Measurements from ENCODE around the gene G6PC3.

The G6PC3 gene

DNA sequence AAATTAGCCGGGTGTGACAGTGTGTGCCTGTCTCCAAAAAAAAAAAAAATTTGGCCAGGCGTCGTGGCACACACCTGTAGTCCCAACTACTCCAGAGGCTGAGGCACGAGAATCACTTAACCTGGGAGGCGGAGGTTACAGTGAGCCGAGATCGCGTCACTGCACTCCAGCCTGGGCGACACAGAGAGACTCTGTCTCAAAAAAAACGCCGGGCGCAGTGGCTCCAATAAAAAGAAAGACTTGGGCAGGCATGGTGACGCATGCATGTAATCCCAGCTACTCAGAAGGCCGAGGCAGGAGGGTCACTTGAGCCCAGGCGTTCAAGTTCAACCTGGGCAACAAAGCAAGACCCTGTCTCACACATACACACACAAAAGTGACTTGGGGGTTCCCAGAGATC lies 7.7 kb upstream of the G6PC3 start:
- peaks cover 55% of the 10 kb centered on the region for H3K36me3 ChIP-seq (ENCODE audit: control insufficient read depth, insufficient read depth, low read length)

DNA sequence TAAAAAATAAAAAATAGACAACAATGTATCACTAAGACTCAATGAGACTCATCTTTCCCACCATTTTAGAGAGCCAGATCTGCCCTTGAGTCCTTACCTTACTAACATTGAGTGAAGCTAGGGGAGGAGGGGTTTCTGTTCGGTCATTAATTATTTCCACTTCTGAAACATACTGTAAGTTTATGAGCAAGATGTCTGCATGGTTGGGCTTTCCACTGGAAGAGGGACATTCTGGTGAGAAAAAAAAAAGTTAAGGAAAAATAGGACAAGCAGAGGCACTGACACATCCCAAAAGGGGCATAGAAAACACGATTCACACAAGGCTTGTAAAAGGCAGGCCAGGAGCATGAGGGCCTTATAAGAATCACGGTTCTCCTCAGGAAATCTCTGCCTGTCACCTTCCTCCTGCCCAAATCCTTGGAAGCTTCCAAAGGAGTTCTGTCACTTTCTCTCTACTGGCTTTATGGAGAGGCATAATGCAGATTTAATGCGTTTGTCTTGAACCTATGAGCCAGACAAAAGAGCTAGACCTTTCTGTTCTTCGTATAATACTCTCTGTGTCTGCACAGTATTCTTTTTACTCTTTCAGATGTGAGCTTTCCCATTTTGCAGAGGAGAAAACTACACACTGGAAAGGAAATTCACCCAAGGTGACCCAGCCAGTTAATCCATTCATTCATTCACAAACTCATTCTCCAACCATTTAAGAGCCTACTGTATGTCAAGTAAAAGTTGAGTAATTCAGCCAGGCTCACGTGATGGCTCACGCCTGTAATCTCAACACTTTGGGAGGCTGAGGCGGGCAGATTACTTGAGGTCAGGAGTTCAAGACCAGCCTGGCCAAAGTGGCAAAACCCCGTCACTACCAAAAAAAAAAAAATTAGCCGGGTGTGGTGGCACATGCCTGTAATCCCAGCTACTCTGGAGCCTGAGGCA lies 6.6 kb upstream of the G6PC3 start:
- no peaks in the 10 kb centered on the region for H3K9me3 ChIP-seq (ENCODE audit: control insufficient read depth, insufficient read depth, low read depth, low read length)
- peaks cover 46% of the 10 kb centered on the region for H3K36me3 ChIP-seq (ENCODE audit: control insufficient read depth, insufficient read depth, low read length)
- H3K4me1 ChIP-seq (ENCODE audit: control insufficient read depth, insufficient read depth, low read length): peaks cover 14% of the 10 kb centered on the region
- no peak overlapping the region for H3K27ac ChIP-seq (ENCODE audit: low read depth, low read length)
- no peaks in the 10 kb centered on the region for H3K27me3 ChIP-seq (ENCODE audit: control insufficient read depth, insufficient read depth, low read length)
- H3K4me3 ChIP-seq (ENCODE audit: low read depth, low read length): peak overlapping the region; percentile 18; the same call in 1 of the 2 replicates
- no peak overlapping the region for H3K9ac ChIP-seq (ENCODE audit: low read length)

More for the DNA sequence above, 7.7 kb upstream of the G6PC3 start:
- H3K4me1 ChIP-seq (ENCODE audit: control insufficient read depth, insufficient read depth, low read length): peaks cover 14% of the 10 kb centered on the region
- no peaks in the 10 kb centered on the region for H3K27me3 ChIP-seq (ENCODE audit: control insufficient read depth, insufficient read depth, low read length)
- no peaks in the 10 kb centered on the region for H3K9me3 ChIP-seq (ENCODE audit: control insufficient read depth, insufficient read depth, low read depth, low read length)
- H3K4me3 ChIP-seq (ENCODE audit: low read depth, low read length): no peak overlapping the region
- H3K27ac ChIP-seq (ENCODE audit: low read depth, low read length): no peak overlapping the region
- H3K9ac ChIP-seq (ENCODE audit: low read length): no peak overlapping the region

DNA sequence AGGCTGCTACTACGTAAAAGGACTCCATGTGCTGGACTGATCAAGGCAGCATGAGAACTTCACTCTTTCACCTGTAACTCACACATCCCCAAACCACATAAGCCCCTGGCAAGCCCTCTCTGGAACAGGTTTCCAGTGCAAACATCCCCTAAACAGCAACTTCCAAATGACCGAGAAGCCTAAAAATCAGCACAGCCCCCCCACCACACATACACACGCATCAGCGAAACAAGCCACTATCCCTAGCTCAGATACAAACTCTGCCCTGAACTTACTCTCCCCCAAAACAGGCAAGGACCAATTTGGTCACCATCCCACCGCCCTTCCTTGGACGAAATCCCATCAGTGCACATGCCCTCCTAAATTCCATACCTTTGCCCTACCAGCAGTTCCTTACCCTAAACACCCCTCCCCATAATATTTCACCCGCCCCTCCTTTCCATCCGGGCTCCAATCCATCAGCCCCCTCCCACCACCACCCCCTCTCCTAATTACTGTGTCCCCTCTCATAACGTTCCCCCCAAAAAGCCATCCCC lies 4.8 kb upstream of the G6PC3 start:
- Histone ChIP-seq H3K27me3 (ENCODE audit: control insufficient read depth, insufficient read depth, low read length) (no peaks in the 10 kb centered on the region), H3K36me3 (ENCODE audit: control insufficient read depth, insufficient read depth, low read length) (peaks cover 32% of the 10 kb centered on the region), H3K27ac (ENCODE audit: low read depth, low read length) (peak overlapping the region; percentile 99), H3K9me3 (ENCODE audit: control insufficient read depth, insufficient read depth, low read depth, low read length) (no peaks in the 10 kb centered on the region), H3K4me3 (ENCODE audit: low read depth, low read length) (peak overlapping the region; percentile 90), H3K9ac (ENCODE audit: low read length) (peak overlapping the region; percentile 98), H3K4me1 (ENCODE audit: control insufficient read depth, insufficient read depth, low read length) (peaks cover 14% of the 10 kb centered on the region)

DNA sequence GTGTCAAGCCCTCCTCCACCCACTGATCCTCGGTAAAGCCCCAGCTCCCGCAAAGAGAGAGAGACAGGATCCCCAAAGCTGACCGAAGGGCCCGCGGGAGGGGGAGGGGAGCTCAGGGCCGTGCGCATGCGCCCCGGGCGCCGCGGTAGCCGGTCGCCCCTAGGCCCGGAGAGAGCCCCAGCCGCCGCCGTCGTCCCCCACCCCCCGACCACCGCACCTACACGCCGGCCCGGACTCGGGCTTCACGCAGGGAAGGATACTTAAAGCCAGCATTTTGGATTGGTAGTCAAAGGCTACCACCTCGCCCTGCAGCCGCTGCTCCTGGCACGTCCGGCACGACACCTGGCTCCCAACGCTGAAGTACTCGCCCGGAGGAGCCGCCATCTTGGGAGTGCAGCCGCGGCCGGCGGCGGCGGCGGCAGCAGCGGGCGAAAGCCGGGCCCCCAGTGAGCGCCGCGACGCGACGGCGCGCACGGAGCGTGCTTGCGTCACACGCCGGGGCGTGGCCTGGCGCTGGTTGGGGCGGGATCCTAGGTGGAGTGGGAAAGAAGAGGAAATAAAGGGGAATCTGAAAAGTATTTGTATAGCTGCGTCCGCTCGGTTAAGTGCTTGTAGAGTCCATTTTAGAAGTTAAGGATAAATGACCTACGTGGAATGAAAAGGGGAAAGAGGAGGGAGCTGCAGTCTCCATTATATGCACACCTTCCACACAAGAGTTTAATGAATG lies 4.2 kb upstream of the G6PC3 start, which contains the start of gene LSM12:
Gene LSM12, minus strand, starts transcription at position 468 of the 727 bp plus-strand sequence. Its CDS starts 84 bp downstream, at position 384.
- Histone ChIP-seq H3K4me3 (ENCODE audit: low read depth, low read length) (peak within 1 kb of the TSS; percentile 90), H3K4me1 (ENCODE audit: control insufficient read depth, insufficient read depth, low read length) (peaks cover 15% of the 10 kb centered on the region), H3K9ac (ENCODE audit: low read length) (peak within 1 kb of the TSS; percentile 98), H3K9me3 (ENCODE audit: control insufficient read depth, insufficient read depth, low read depth, low read length) (no peaks in the 10 kb centered on the region), H3K27me3 (ENCODE audit: control insufficient read depth, insufficient read depth, low read length) (no peaks in the 10 kb centered on the region), H3K36me3 (ENCODE audit: control insufficient read depth, insufficient read depth, low read length) (peaks cover 28% of the 10 kb centered on the region), H3K27ac (ENCODE audit: low read depth, low read length) (peak within 1 kb of the TSS; percentile 99)

DNA sequence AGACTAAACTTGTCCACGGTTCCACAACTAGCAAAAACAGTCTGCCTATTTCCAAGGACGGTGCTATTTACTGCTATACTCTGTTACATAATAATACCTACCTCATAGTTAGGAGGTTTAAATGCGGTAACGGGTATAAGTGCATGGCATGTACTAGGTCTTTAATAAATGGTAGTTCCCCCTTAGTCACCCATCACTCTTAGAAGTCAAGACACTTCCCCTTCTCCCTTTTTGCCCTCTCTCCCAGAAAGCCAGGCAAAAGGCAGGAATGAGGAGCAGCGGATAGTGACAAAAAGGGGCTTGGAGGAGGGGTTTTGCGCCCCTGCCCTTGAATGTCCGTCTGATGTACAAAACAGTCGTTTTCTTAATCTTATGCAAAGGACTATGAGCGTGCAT lies 3.0 kb upstream of the G6PC3 start:
- Histone ChIP-seq H3K27ac (ENCODE audit: low read depth, low read length) (no peak overlapping the region), H3K9ac (ENCODE audit: low read length) (no peak overlapping the region), H3K9me3 (ENCODE audit: control insufficient read depth, insufficient read depth, low read depth, low read length) (no peaks in the 10 kb centered on the region), H3K36me3 (ENCODE audit: control insufficient read depth, insufficient read depth, low read length) (peaks cover 17% of the 10 kb centered on the region), H3K4me1 (ENCODE audit: control insufficient read depth, insufficient read depth, low read length) (peaks cover 23% of the 10 kb centered on the region), H3K27me3 (ENCODE audit: control insufficient read depth, insufficient read depth, low read length) (no peaks in the 10 kb centered on the region), H3K4me3 (ENCODE audit: low read depth, low read length) (no peak overlapping the region)

DNA sequence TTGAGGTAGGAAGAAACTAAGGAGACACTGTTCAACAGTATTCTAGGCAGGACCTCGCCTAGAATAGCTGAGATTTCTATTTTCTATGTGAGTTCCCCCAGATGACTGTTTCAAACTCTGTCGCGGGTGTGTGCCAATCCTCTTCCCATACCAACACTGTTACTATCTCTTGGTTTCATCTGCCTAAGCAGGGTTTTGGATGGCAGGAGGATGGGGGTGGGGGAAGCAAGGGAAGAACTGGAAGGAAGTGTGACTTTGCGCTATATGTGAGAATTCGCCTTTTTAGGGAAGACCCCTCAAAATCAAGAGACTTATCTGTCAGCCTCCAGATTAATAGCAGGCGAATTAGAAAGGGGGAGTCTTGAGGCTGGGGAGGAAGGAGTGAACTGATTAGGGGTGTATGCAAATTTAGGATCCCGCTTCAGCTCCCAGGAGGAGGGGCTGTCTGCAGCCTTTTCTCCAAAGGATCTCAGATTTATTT lies 521 bp upstream of the G6PC3 start:
- Histone ChIP-seq H3K9me3 (ENCODE audit: control insufficient read depth, insufficient read depth, low read depth, low read length) (no peaks in the 10 kb centered on the region), H3K36me3 (ENCODE audit: control insufficient read depth, insufficient read depth, low read length) (peaks cover 13% of the 10 kb centered on the region), H3K27ac (ENCODE audit: low read depth, low read length) (peak overlapping the region; percentile 79; the same call in 1 of the 2 replicates), H3K4me1 (ENCODE audit: control insufficient read depth, insufficient read depth, low read length) (peaks cover 18% of the 10 kb centered on the region), H3K9ac (ENCODE audit: low read length) (peak overlapping the region; percentile 76), H3K27me3 (ENCODE audit: control insufficient read depth, insufficient read depth, low read length) (no peaks in the 10 kb centered on the region), H3K4me3 (ENCODE audit: low read depth, low read length) (peak overlapping the region; percentile 80)

DNA sequence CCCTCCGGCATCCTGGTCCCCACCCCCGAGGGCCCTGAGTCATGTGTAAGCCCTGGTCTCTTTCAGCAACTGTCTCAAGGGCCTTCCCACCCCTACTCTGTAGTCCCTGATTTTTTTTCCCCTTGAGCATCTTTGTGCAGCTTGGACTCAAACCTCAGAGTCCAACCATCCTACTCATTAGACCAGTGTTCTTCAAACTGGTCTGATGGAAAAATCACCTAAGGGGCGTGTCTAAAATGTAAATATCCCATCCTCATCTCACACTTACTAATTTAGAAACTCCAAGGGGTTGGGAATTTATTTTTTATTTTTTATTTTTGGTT lies 624 bp downstream of the G6PC3 start:
- Histone ChIP-seq H3K27me3 (ENCODE audit: control insufficient read depth, insufficient read depth, low read length) (no peaks in the 10 kb centered on the region), H3K27ac (ENCODE audit: low read depth, low read length) (peak overlapping the region; percentile 65; the same call in 1 of the 2 replicates), H3K36me3 (ENCODE audit: control insufficient read depth, insufficient read depth, low read length) (peaks cover 24% of the 10 kb centered on the region), H3K4me3 (ENCODE audit: low read depth, low read length) (peak overlapping the region; percentile 75), H3K9me3 (ENCODE audit: control insufficient read depth, insufficient read depth, low read depth, low read length) (no peaks in the 10 kb centered on the region), H3K9ac (ENCODE audit: low read length) (peak overlapping the region; percentile 86), H3K4me1 (ENCODE audit: control insufficient read depth, insufficient read depth, low read length) (peaks cover 18% of the 10 kb centered on the region)

DNA sequence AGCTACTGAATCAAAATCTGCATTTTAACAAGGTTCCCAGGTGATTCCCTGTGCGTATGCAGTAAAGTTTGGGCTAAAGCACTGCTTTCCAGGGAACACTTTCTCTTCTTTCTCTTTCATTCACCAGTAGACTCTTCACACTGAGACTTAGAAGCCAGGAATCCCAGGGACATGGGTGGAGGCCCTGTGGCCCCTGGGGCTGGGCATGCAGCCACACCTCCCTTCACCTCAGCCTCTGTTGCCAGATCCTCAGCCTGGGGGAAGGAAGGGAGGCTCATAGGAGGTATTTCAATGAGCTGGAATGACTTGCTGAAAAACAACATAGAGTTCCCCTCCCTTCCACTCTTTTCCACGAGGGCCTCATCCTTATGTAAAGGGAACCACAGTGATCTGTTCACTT lies 1.2 kb downstream of the G6PC3 start:
- Histone ChIP-seq H3K4me3 (ENCODE audit: low read depth, low read length) (peak overlapping the region; percentile 75), H3K9ac (ENCODE audit: low read length) (peak overlapping the region; percentile 15), H3K27me3 (ENCODE audit: control insufficient read depth, insufficient read depth, low read length) (no peaks in the 10 kb centered on the region), H3K4me1 (ENCODE audit: control insufficient read depth, insufficient read depth, low read length) (peaks cover 18% of the 10 kb centered on the region), H3K27ac (ENCODE audit: low read depth, low read length) (no peak overlapping the region), H3K9me3 (ENCODE audit: control insufficient read depth, insufficient read depth, low read depth, low read length) (no peaks in the 10 kb centered on the region), H3K36me3 (ENCODE audit: control insufficient read depth, insufficient read depth, low read length) (peaks cover 30% of the 10 kb centered on the region)

DNA sequence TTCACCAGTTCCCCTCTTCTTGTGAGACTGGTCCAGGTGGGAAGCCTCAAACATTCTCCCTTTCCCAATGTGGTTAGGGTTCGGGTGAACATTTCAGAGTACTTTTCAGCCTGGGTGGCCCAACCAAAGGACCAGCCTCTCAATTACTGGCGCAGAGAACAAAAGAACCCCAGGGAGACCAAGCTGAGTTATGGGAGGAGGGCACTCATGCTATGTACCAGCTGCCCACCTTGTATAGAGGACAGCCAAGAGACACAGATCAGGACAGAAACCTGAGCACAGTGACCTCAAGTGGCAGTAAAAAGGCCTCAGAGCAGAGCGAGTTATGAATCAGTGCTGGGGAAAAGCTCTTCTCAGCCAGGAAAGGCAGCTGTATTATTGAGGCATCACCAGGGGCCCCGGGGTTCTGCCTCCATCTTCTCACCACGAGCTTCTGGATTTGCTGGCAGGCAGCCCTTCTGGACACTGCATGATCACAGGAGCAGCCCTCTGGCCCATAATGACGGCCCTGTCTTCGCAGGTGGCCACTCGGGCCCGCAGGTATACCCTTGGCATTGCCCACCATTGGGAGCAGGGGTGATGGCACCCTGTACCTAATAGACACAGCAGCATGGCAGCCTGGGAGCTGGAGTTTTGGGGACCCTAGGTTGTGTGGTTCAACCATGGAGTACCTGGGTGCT lies 3.8 kb downstream of the G6PC3 start:
- H3K9me3 ChIP-seq (ENCODE audit: control insufficient read depth, insufficient read depth, low read depth, low read length): no peaks in the 10 kb centered on the region
- H3K4me1 ChIP-seq (ENCODE audit: control insufficient read depth, insufficient read depth, low read length): peaks cover 12% of the 10 kb centered on the region
- no peak overlapping the region for H3K4me3 ChIP-seq (ENCODE audit: low read depth, low read length)
- no peaks in the 10 kb centered on the region for H3K27me3 ChIP-seq (ENCODE audit: control insufficient read depth, insufficient read depth, low read length)
- no peak overlapping the region for H3K9ac ChIP-seq (ENCODE audit: low read length)
- peaks cover 56% of the 10 kb centered on the region for H3K36me3 ChIP-seq (ENCODE audit: control insufficient read depth, insufficient read depth, low read length)
- no peak overlapping the region for H3K27ac ChIP-seq (ENCODE audit: low read depth, low read length)

DNA sequence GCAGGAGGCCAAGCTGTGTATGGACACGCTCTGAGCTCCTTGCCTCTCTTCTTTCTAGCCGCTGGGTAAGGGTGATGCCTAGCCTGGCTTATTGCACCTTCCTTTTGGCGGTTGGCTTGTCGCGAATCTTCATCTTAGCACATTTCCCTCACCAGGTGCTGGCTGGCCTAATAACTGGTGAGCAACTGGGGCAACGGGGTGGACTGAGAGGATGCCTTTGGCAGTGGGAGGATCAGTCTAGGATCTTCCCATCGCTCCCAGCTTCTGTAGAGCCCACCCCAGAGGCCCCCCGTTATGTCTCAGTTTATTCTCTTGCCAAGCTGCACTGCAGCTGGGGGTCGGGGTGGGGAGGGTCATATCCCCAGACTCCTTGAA lies 4.4 kb downstream of the G6PC3 start:
- Histone ChIP-seq H3K4me1 (ENCODE audit: control insufficient read depth, insufficient read depth, low read length) (peaks cover 12% of the 10 kb centered on the region), H3K9me3 (ENCODE audit: control insufficient read depth, insufficient read depth, low read depth, low read length) (no peaks in the 10 kb centered on the region), H3K4me3 (ENCODE audit: low read depth, low read length) (no peak overlapping the region), H3K27me3 (ENCODE audit: control insufficient read depth, insufficient read depth, low read length) (no peaks in the 10 kb centered on the region), H3K27ac (ENCODE audit: low read depth, low read length) (no peak overlapping the region), H3K36me3 (ENCODE audit: control insufficient read depth, insufficient read depth, low read length) (peaks cover 59% of the 10 kb centered on the region), H3K9ac (ENCODE audit: low read length) (no peak overlapping the region)

Data from HUES6 (cell line).